BLaER1 (cell line): ENCODE measurements around the gene MTM1.

Source experiments
- H3K27ac ChIP-seq: shearing (Covaris generic); formaldehyde crosslinking; 2 replicates; pipeline ENCODE4 v1.8.1; 2022
- H3K27me3 ChIP-seq: shearing (Covaris generic); formaldehyde crosslinking; 2 replicates; pipeline ENCODE4 v1.8.1; 2022
- H3K36me3 ChIP-seq: shearing (Covaris generic); formaldehyde crosslinking; 2 replicates; pipeline ENCODE4 v1.8.1; 2022
- H3K4me1 ChIP-seq: shearing (Covaris generic); formaldehyde crosslinking; 2 replicates; pipeline ENCODE4 v1.8.1; 2022
- H3K4me2 ChIP-seq: shearing (Covaris generic); formaldehyde crosslinking; 2 replicates; pipeline ENCODE4 v1.8.1; 2022
- H3K4me3 ChIP-seq: shearing (Covaris generic); formaldehyde crosslinking; 2 replicates; pipeline ENCODE4 v1.8.1; 2022
- H3K9ac ChIP-seq: shearing (Covaris generic); formaldehyde crosslinking; 2 replicates; pipeline ENCODE4 v1.8.1; 2022
- H3K9me3 ChIP-seq: shearing (Covaris generic); formaldehyde crosslinking; 2 replicates; pipeline ENCODE4 v1.8.1; 2022
- H4K20me1 ChIP-seq: shearing (Covaris generic); formaldehyde crosslinking; 2 replicates; pipeline ENCODE4 v1.8.1; 2022
- Cebpa-rat ChIP-seq: shearing (Covaris generic); IDR thresholded peaks from 2 replicates; pipeline ENCODE4 v1.8.1; 2022

MTM1 gene

DNA sequence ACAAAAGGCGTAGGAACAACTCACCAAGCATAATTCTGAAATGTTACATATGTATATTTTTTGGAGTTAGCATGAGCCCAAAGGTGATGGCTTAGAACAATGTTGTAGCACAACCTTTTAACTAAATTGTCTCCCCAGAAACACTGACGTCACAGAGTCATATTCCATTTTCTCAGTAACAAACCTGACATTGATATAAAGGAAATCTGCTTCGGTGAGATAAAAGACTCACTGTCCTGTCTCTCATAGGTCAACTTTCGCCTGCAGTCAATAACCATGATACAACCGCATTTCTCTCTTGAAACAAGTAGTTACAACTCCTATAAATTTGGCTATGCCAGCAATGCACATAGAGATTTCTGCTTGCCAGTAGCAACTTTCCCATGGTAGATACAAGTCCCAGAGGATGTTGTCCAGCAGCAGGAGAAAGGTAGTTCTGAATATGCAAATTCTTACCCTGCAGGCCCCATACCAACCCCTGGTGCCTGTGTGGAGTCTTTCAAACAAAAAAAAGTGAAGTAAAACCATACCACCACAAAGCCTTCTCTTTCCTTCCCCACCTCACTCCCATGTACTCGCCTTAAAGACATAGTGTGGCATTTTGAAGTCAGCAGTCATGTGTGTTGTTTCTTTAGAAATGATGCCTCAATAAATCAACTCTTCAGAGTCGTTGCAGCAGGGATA lies 47.9 kb downstream of the MTM1 start:
- Histone ChIP-seq H3K9ac (no peak overlapping the region), H3K9me3 (no peaks in the 10 kb centered on the region), H3K27ac (no peak overlapping the region), H4K20me1 (no peaks in the 10 kb centered on the region), H3K4me2 (no peak overlapping the region), H3K36me3 (peaks cover 29% of the 10 kb centered on the region), H3K4me3 (no peak overlapping the region), H3K27me3 (no peaks in the 10 kb centered on the region), H3K4me1 (no peaks in the 10 kb centered on the region)
- TF ChIP-seq Cebpa-rat: no peak

GRCh38 chrX:150616863-150617198 lies 48.4 kb downstream of the MTM1 start:
- Histone ChIP-seq H3K36me3 (peaks cover 32% of the 10 kb centered on the region), H3K4me3 (no peak overlapping the region), H3K4me1 (no peaks in the 10 kb centered on the region), H3K4me2 (no peak overlapping the region), H3K9me3 (no peaks in the 10 kb centered on the region), H3K27me3 (no peaks in the 10 kb centered on the region), H3K9ac (no peak overlapping the region), H3K27ac (no peak overlapping the region), H4K20me1 (no peaks in the 10 kb centered on the region)
- no peak for TF ChIP-seq Cebpa-rat

GRCh38 chrX:150621652-150622051 lies 53.2 kb downstream of the MTM1 start:
- no peaks in the 10 kb centered on the region for H3K9me3 ChIP-seq
- H3K9ac ChIP-seq: no peak overlapping the region
- H3K36me3 ChIP-seq: peaks cover 26% of the 10 kb centered on the region
- no peak overlapping the region for H3K4me3 ChIP-seq
- no peaks in the 10 kb centered on the region for H4K20me1 ChIP-seq
- no peaks in the 10 kb centered on the region for H3K27me3 ChIP-seq
- no peaks in the 10 kb centered on the region for H3K4me1 ChIP-seq
- H3K4me2 ChIP-seq: no peak overlapping the region
- no peak for TF ChIP-seq Cebpa-rat
- no peak overlapping the region for H3K27ac ChIP-seq

- no peaks in the 10 kb centered on the region for H3K27me3 ChIP-seq
- H3K4me3 ChIP-seq: no peak overlapping the region
- no peak overlapping the region for H3K9ac ChIP-seq
- H3K27ac ChIP-seq: no peak overlapping the region
- H3K4me1 ChIP-seq: no peaks in the 10 kb centered on the region
- TF ChIP-seq Cebpa-rat: no peak
- H3K36me3 ChIP-seq: peaks cover 26% of the 10 kb centered on the region
- H4K20me1 ChIP-seq: no peaks in the 10 kb centered on the region
- no peaks in the 10 kb centered on the region for H3K9me3 ChIP-seq
- H3K4me2 ChIP-seq: no peak overlapping the region
These were observed 55.2 kb downstream of the MTM1 start for GRCh38 chrX:150623583-150623982.

- no peaks in the 10 kb centered on the region for H4K20me1 ChIP-seq
- no peak for TF ChIP-seq Cebpa-rat
- peaks cover 26% of the 10 kb centered on the region for H3K36me3 ChIP-seq
- H3K4me2 ChIP-seq: no peak overlapping the region
- no peaks in the 10 kb centered on the region for H3K4me1 ChIP-seq
- H3K9ac ChIP-seq: no peak overlapping the region
- no peaks in the 10 kb centered on the region for H3K27me3 ChIP-seq
- no peaks in the 10 kb centered on the region for H3K9me3 ChIP-seq
- H3K4me3 ChIP-seq: no peak overlapping the region
- H3K27ac ChIP-seq: no peak overlapping the region
These were observed 56.7 kb downstream of the MTM1 start for GRCh38 chrX:150625097-150625496.

DNA sequence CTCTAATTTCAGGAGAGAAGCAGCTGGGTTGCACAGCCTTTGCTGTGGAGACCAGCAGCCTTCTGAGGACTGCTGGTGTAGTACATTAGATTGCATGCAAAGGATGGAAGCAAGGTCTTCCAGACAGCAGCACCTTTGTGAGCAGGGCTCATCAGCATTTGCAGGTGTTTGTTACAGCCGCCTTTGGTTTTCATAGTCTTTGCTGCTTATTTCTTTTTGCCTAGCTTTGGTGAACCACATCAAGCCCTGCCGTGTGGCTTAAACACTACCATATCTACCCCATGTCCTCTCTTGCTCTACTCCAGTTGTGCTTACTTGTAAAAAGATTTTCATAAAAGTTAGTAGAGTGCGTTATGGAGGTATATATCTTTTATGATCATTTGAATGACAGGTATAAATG lies 57.5 kb downstream of the MTM1 start:
- no peak for TF ChIP-seq Cebpa-rat
- Histone ChIP-seq H3K4me3 (no peak overlapping the region), H4K20me1 (no peaks in the 10 kb centered on the region), H3K4me1 (no peaks in the 10 kb centered on the region), H3K4me2 (no peak overlapping the region), H3K27ac (no peak overlapping the region), H3K27me3 (no peaks in the 10 kb centered on the region), H3K9ac (no peak overlapping the region), H3K9me3 (no peaks in the 10 kb centered on the region), H3K36me3 (peaks cover 27% of the 10 kb centered on the region)

GRCh38 chrX:150627957-150628356 lies 59.5 kb downstream of the MTM1 start:
- H4K20me1 ChIP-seq: no peaks in the 10 kb centered on the region
- no peak overlapping the region for H3K9ac ChIP-seq
- no peaks in the 10 kb centered on the region for H3K27me3 ChIP-seq
- no peak overlapping the region for H3K4me2 ChIP-seq
- no peaks in the 10 kb centered on the region for H3K4me1 ChIP-seq
- H3K4me3 ChIP-seq: no peak overlapping the region
- TF ChIP-seq Cebpa-rat: no peak
- no peak overlapping the region for H3K27ac ChIP-seq
- H3K36me3 ChIP-seq: peaks cover 26% of the 10 kb centered on the region
- no peaks in the 10 kb centered on the region for H3K9me3 ChIP-seq

- H3K4me2 ChIP-seq: no peak overlapping the region
- H3K36me3 ChIP-seq: peaks cover 13% of the 10 kb centered on the region
- no peaks in the 10 kb centered on the region for H3K9me3 ChIP-seq
- H3K27me3 ChIP-seq: no peaks in the 10 kb centered on the region
- H3K9ac ChIP-seq: no peak overlapping the region
- H3K4me1 ChIP-seq: no peaks in the 10 kb centered on the region
- H3K27ac ChIP-seq: no peak overlapping the region
- H4K20me1 ChIP-seq: no peaks in the 10 kb centered on the region
- TF ChIP-seq Cebpa-rat: no peak
- H3K4me3 ChIP-seq: no peak overlapping the region
These were observed 67.5 kb downstream of the MTM1 start for GRCh38 chrX:150635952-150636351.

DNA sequence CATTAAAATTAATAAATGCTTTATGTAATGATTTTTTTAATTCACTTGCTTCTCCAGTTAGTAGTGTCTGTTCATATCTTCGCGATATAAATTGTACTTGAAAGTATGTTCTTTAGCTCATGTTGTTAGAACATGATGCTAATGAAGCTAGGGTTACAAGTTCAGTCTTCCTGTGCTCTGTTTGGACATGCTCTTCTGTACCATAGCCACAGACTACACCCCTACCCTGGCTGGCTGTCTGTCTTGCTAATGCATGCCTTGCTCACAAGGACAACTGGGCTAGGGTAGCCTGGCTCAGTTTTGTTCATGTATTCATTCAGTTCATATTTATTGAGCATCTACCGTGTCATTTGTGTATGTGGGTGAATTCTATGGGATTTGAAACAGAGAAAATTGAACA lies 74.0 kb downstream of the MTM1 start:
- Histone ChIP-seq H3K36me3 (peaks cover 33% of the 10 kb centered on the region), H3K27me3 (no peaks in the 10 kb centered on the region)

DNA sequence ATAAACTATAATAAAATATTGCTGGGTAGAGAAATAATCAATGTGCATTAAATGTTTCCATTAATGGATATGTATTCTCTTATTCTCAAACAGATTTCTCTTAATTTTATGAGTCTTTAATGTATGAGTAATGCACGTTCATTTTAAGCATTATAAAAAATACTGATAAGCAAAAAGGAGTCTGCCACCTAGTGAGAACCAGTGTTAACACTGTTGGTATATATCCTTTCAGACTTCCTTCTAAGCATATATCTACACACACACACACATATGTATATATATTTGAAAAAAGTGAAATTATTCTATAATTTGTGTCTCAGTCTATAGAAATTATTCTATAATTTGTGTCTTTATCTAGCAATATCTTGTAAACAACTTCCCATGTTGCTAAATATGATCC lies 74.8 kb downstream of the MTM1 start:
- Histone ChIP-seq H3K4me1 (no peaks in the 10 kb centered on the region), H3K27me3 (no peaks in the 10 kb centered on the region), H3K9ac (no peak overlapping the region), H3K36me3 (peaks cover 31% of the 10 kb centered on the region), H3K27ac (no peak overlapping the region), H3K9me3 (no peaks in the 10 kb centered on the region), H3K4me2 (no peak overlapping the region), H3K4me3 (no peak overlapping the region), H4K20me1 (no peaks in the 10 kb centered on the region)
- no peak for TF ChIP-seq Cebpa-rat

More for the DNA sequence above, 74.0 kb downstream of the MTM1 start:
- Histone ChIP-seq H3K4me3 (no peak overlapping the region), H3K9ac (no peak overlapping the region), H3K4me1 (no peaks in the 10 kb centered on the region), H3K9me3 (no peaks in the 10 kb centered on the region), H3K4me2 (no peak overlapping the region), H3K27ac (no peak overlapping the region), H4K20me1 (no peaks in the 10 kb centered on the region)
- TF ChIP-seq Cebpa-rat: no peak

- H3K36me3 ChIP-seq: peaks cover 32% of the 10 kb centered on the region
- no peaks in the 10 kb centered on the region for H3K27me3 ChIP-seq
- no peak for TF ChIP-seq Cebpa-rat
- H3K4me1 ChIP-seq: no peaks in the 10 kb centered on the region
- H4K20me1 ChIP-seq: no peaks in the 10 kb centered on the region
- no peak overlapping the region for H3K9ac ChIP-seq
- H3K9me3 ChIP-seq: no peaks in the 10 kb centered on the region
- no peak overlapping the region for H3K4me2 ChIP-seq
- no peak overlapping the region for H3K4me3 ChIP-seq
- H3K27ac ChIP-seq: no peak overlapping the region
These were observed 75.5 kb downstream of the MTM1 start for GRCh38 chrX:150643958-150644357.
